Mesothelial cell of epicardium (in vitro differentiated cells): ENCODE data around the gene ADIPOR2. TPM values are rescaled to one million over a fixed set of nuclear protein-coding genes. Genes with fewer than 3 reads are reported as not detected.

Experiments used
- DNase-seq, 2 experiments: peaks; one replicate each; pipeline ENCODE4 v3.0.0; 2021; ENCODE audit warnings: low spot score in 2 of 2; ENCODE audit not compliant: unreplicated experiment in 2 of 2
- H3K27ac Mint-ChIP-seq: 2 replicates; pipeline ENCODE4 v1.8.0; 2021; ENCODE audit warnings: mixed read lengths
- H3K27me3 Mint-ChIP-seq: 2 replicates; pipeline ENCODE4 v1.8.0; 2021; ENCODE audit warnings: low read depth, mixed read lengths
- H3K36me3 Mint-ChIP-seq: 2 replicates; pipeline ENCODE4 v1.8.0; 2021; ENCODE audit warnings: mixed read lengths
- H3K4me1 Mint-ChIP-seq: 2 replicates; pipeline ENCODE4 v1.8.0; 2021; ENCODE audit warnings: mixed read lengths
- H3K4me3 Mint-ChIP-seq: 2 replicates; pipeline ENCODE4 v1.8.0; 2021; ENCODE audit warnings: mild to moderate bottlenecking, moderate library complexity, mixed read lengths
- H3K9me3 Mint-ChIP-seq: 2 replicates; pipeline ENCODE4 v1.8.0; 2021; ENCODE audit warnings: mixed read lengths
- total RNA-seq: library from RNA; stranded (reverse); gene quantifications from 3 replicates; pipeline ENCODE4 v1.2.1, GENCODE V29; 2021
- TF ChIP-seq, protein P1 (sequence below): fragments of 200-600 bp; sonication (generic); IDR thresholded peaks from one replicate; pipeline ENCODE4 v1.5.0; 2021; ENCODE audit warnings: antibody characterized with exemption; ENCODE audit not compliant: unreplicated experiment

The ADIPOR2 gene
- total RNA-seq, 1 donor from 2014 or later = 77.2 TPM

GRCh38 chr12:1791104-1791841 is 100.4 kb downstream of the ADIPOR2 start:
- peaks cover 4% of the 10 kb centered on the region for H3K36me3 Mint-ChIP-seq
- H3K4me1 Mint-ChIP-seq = peaks cover 12% of the 10 kb centered on the region
- H3K4me3 Mint-ChIP-seq = no peak overlapping the region
- no peak for DNase-seq
- no peaks in the 10 kb centered on the region for H3K9me3 Mint-ChIP-seq
- TF ChIP-seq, protein P1, sequence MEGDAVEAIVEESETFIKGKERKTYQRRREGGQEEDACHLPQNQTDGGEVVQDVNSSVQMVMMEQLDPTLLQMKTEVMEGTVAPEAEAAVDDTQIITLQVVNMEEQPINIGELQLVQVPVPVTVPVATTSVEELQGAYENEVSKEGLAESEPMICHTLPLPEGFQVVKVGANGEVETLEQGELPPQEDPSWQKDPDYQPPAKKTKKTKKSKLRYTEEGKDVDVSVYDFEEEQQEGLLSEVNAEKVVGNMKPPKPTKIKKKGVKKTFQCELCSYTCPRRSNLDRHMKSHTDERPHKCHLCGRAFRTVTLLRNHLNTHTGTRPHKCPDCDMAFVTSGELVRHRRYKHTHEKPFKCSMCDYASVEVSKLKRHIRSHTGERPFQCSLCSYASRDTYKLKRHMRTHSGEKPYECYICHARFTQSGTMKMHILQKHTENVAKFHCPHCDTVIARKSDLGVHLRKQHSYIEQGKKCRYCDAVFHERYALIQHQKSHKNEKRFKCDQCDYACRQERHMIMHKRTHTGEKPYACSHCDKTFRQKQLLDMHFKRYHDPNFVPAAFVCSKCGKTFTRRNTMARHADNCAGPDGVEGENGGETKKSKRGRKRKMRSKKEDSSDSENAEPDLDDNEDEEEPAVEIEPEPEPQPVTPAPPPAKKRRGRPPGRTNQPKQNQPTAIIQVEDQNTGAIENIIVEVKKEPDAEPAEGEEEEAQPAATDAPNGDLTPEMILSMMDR = peak; percentile 70
- H3K27ac Mint-ChIP-seq = no peak overlapping the region
- no peaks in the 10 kb centered on the region for H3K27me3 Mint-ChIP-seq

DNA sequence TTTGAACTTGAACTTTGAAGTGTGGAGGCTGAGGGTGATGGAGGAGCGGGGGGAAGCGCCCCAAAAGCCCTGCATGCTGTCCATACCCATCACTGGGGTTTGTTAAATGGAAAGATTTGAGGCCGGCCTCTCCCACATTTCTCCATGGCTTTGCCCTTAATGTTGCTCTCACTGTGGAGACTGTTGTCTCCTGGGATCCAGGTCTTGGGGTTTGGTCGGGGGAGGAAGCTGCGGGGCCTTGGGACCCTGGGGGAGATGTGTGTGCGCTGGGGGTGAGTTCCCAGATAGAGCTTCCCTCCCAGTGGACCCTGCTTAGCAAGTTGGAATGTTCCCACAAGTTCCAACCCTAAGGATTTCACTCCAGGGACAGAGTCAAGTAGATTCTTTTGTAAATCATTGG is 101.5 kb downstream of the ADIPOR2 start:
- Mint-ChIP-seq H3K9me3 (no peaks in the 10 kb centered on the region), H3K4me3 (no peak overlapping the region), H3K27ac (no peak overlapping the region), H3K27me3 (no peaks in the 10 kb centered on the region), H3K4me1 (peaks cover 12% of the 10 kb centered on the region), H3K36me3 (peaks cover 3% of the 10 kb centered on the region)
- no peak for DNase-seq
- TF ChIP-seq, protein P1 = no peak

DNA sequence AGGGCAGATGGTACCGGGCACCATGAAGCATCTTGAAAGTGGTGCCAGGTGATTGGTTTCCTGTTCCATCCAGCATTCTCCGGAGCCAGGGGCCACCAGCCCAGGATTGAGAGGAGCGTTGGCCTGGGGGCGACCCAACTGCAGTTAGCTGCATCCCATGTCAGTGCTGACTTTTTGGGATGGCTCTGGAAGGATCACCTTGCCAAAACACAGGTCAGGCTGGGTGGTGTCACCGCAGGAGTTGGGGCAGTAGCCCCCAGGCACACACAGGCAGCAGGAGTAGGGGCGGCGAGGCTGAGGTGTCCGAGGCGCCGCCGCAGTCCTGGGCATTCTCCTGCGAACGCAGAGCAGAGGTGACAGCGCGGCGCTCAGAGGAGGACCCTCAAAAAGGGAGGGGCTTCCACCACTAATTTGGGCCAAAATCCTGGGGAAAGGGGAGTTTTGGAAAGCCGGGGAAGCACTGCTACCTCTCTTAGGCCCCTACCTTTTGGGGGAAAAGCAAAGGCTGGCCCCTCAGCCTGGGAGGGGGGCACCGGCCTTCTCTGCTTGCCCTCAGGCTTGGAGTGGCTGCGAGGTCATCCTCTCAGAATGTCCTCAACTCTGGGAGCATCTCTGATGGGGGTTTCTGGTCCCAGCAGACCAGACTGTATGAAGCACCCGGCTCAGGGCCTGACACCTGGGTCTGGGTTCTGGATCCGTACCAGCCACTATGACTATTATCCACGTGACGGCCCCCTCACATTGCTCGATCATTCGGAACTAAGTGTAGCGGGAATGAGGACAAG is 102.7 kb downstream of the ADIPOR2 start:
- DNase-seq = no peak
- TF ChIP-seq, protein P1 = no peak
- peaks cover 12% of the 10 kb centered on the region for H3K4me1 Mint-ChIP-seq
- no peaks in the 10 kb centered on the region for H3K27me3 Mint-ChIP-seq
- no peaks in the 10 kb centered on the region for H3K36me3 Mint-ChIP-seq
- no peak overlapping the region for H3K27ac Mint-ChIP-seq
- H3K9me3 Mint-ChIP-seq = no peaks in the 10 kb centered on the region
- H3K4me3 Mint-ChIP-seq = no peak overlapping the region

DNA sequence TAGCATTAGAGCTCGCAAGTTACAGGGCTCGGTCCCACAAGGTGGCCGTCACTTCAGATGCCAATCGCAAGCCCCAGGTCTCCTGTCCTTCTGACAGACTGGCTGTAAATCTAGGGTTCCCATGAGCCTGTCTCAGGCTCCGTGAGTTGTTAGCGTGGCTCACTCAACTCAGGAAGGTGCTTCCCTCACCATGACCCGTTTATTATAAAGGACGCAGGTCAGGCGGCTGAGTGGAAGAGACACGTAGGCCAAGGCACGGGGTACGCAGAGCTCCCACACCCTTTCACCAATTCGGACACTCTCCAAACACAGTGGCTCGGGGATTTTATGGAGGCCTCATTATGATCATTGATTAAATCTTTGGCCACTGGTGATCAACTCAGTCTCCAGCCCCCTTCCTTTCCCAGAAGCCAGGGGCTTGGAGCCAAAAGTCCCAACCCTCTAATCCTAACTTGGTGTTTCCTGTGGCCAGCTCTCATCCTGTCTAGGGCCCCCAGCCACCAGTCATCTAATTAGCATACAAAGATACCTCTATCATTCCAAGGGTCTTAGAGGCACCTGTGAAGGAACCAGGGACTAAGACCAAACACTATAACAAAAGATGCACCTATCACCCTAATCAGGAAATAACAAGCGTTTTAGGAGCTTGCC is 103.7 kb downstream of the ADIPOR2 start:
- DNase-seq = no peak
- H3K27me3 Mint-ChIP-seq = no peaks in the 10 kb centered on the region

DNA sequence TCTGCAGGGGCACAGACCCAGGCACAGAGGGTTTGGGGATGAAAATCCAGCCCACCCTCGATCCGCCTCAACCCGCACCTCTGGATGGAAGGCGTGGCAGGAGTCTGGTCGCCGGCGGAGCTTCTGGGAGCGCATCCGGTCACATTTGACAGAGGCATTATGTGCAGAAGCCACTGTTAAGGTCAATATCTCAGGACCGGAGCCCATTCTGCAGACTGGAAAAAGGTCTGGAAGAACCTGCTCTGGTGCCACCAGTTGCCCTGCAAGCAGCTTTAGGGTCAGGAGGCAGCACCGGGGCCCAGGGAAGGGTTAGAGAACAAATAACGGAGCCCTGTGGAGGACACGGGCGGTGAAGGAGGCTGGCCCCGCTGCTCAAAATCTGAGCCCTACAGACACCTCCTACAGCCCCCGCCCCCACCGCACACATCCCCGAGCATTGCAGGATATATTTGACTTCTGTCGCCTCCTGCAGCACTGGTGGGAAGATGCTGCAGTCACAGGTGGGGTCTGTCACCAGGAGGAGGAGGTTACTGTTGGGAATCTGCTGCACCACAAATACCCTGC is 104.4 kb downstream of the ADIPOR2 start:
- no peak overlapping the region for H3K4me3 Mint-ChIP-seq
- H3K9me3 Mint-ChIP-seq = no peaks in the 10 kb centered on the region
- no peaks in the 10 kb centered on the region for H3K27me3 Mint-ChIP-seq
- no peaks in the 10 kb centered on the region for H3K36me3 Mint-ChIP-seq
- H3K4me1 Mint-ChIP-seq = peaks cover 12% of the 10 kb centered on the region
- TF ChIP-seq, protein P1 = no peak
- no peak for DNase-seq
- H3K27ac Mint-ChIP-seq = no peak overlapping the region

More for the DNA sequence above, 103.7 kb downstream of the ADIPOR2 start:
- peaks cover 12% of the 10 kb centered on the region for H3K4me1 Mint-ChIP-seq
- TF ChIP-seq, protein P1 = no peak
- H3K4me3 Mint-ChIP-seq = no peak overlapping the region
- H3K36me3 Mint-ChIP-seq = no peaks in the 10 kb centered on the region
- H3K27ac Mint-ChIP-seq = no peak overlapping the region
- no peaks in the 10 kb centered on the region for H3K9me3 Mint-ChIP-seq
